GM12878 (cell line): ENCODE results near the gene TMCO6. TPM values are rescaled to one million over a fixed set of nuclear protein-coding genes. Genes with fewer than 3 reads are reported as not detected.

Experiments
- ATAC-seq: fragments of 200-7000 bp; cut with Tn5 transposase; 3 replicates; pipeline ENCODE4 v1.9.1; 2020; ENCODE audit warnings: mild to moderate bottlenecking, moderate library complexity
- BruUV-seq: library from RNA; stranded (reverse); fragments of 400-500 nt; replicated peaks from 2 replicates; lab custom pipeline; 2021; lab: Mats Ljungman, UMichigan
- CTCF ChIA-PET: fragments of 300-600 bp; sonication (Branson Sonifier 250); formaldehyde crosslinking; extraction: SDS; loops from one replicate; lab custom pipeline; 2021; ENCODE audit warnings: inconsistent platforms; lab: Yijun Ruan, JAX
- POLR2A ChIA-PET: fragments of 350-600 bp; formaldehyde crosslinking; extraction: SDS; loops from one replicate; lab custom pipeline; 2021; ENCODE audit warnings: inconsistent platforms; lab: Charles Lee
- RAD21 ChIA-PET: fragments of 300-600 bp; sonication (Branson Sonifier 250); formaldehyde crosslinking; loops from one replicate; lab custom pipeline; 2023; ENCODE audit warnings: antibody characterized with exemption; ENCODE audit not compliant: unreplicated experiment; lab: Charles Lee
- SMC1A ChIA-PET: fragments of 300-600 bp; sonication (Branson Sonifier 250); formaldehyde crosslinking; loops from one replicate; lab custom pipeline; 2023; ENCODE audit not compliant: unreplicated experiment, uncharacterized antibody; lab: Charles Lee
- DNase-seq: peaks from one replicate; pipeline ENCODE4 v3.0.0-alpha.2; 2011; ENCODE audit warnings: low read depth, low spot score
- FAIRE-seq: peaks from 3 replicates; lab custom pipeline; 2011; peaks lifted over from hg19 to GRCh38; lab: Jason Lieb, UNC
- H2AFZ ChIP-seq: 2 replicates; pipeline ENCODE4 v1.6.0; 2011; ENCODE audit warnings: low read depth, low read length, control low read depth; ENCODE audit not compliant: control insufficient read depth
- H3K27ac ChIP-seq: 2 replicates; pipeline ENCODE4 v1.5.1; 2011; ENCODE audit warnings: control low read depth; ENCODE audit not compliant: control insufficient read depth, insufficient read depth
- H3K27me3 ChIP-seq, 2 experiments: replicated peaks in 1 of 2; 2 replicates each; pipeline versions ENCODE4 v1.6.0 to v1.6.1; 2011; ENCODE audit warnings: low read length in 1 of 2; ENCODE audit not compliant: control insufficient read depth in 2 of 2, insufficient read depth in 2 of 2
- H3K36me3 ChIP-seq, 2 experiments: 2 replicates each; pipeline ENCODE4 v1.5.1; 2011; ENCODE audit warnings: low read length in 1 of 2; ENCODE audit not compliant: control insufficient read depth in 2 of 2, insufficient read depth in 2 of 2
- H3K4me1 ChIP-seq: 2 replicates; pipeline ENCODE4 v1.6.1; 2011; ENCODE audit warnings: mild to moderate bottlenecking, low read length, moderate library complexity, mixed read lengths; ENCODE audit not compliant: control insufficient read depth, insufficient read depth
- H3K4me2 ChIP-seq: 2 replicates; pipeline ENCODE4 v1.6.0; 2011; ENCODE audit warnings: control low read depth; ENCODE audit not compliant: control insufficient read depth, insufficient read depth
- H3K4me3 ChIP-seq: fragments of 200-600 bp; sonication (generic); 2 replicates; pipeline ENCODE4 v1.5.1; 2016
- H3K79me2 ChIP-seq: 2 replicates; pipeline ENCODE4 v1.6.0; 2011; ENCODE audit warnings: low read length; ENCODE audit not compliant: control insufficient read depth, insufficient read depth
- H3K9ac ChIP-seq: 2 replicates; pipeline ENCODE4 v1.8.0; 2011; ENCODE audit warnings: low read length, control low read depth, mixed read lengths; ENCODE audit not compliant: control insufficient read depth, insufficient read depth
- H3K9me3 ChIP-seq: replicated peaks from 3 replicates; pipeline ENCODE4 v1.5.1; 2011; ENCODE audit warnings: mild to moderate bottlenecking, low read length; ENCODE audit not compliant: control insufficient read depth, insufficient read depth
- H4K20me1 ChIP-seq: 2 replicates; pipeline ENCODE4 v1.6.0; 2011; ENCODE audit not compliant: control insufficient read depth, insufficient read depth
- ATF7 ChIP-seq: fragments of 450-650 bp; IDR thresholded peaks from 2 replicates; pipeline ENCODE4 v1.6.1; 2016; ENCODE audit warnings: low read depth, mild to moderate bottlenecking
- EGR1 ChIP-seq, 2 experiments: IDR thresholded peaks; 1 replicate in 1 of 2; 2 replicates in 1 of 2; pipeline ENCODE4 v1.6.1; 2011 to 2012; ENCODE audit warnings: low read depth in 2 of 2, low read length in 2 of 2, borderline replicate concordance in 1 of 2, mild to moderate bottlenecking in 1 of 2, moderate library complexity in 1 of 2
- MTA2 ChIP-seq: fragments of 450-650 bp; IDR thresholded peaks from 2 replicates; pipeline ENCODE4 v1.6.1; 2016; ENCODE audit warnings: low read depth, mild to moderate bottlenecking, moderate library complexity
- NR2C2 ChIP-seq: IDR thresholded peaks from 2 replicates; pipeline ENCODE4 v1.6.1; 2011; ENCODE audit warnings: borderline replicate concordance, low read depth; ENCODE audit not compliant: control insufficient read depth, insufficient read length
- POLR2A ChIP-seq: IDR thresholded peaks from 2 replicates; pipeline ENCODE4 v1.6.1; 2011; ENCODE audit warnings: low read depth, mild to moderate bottlenecking, low read length
- SMARCA5 ChIP-seq: fragments of 450-650 bp; IDR thresholded peaks from 2 replicates; pipeline ENCODE4 v1.6.1; 2017; ENCODE audit warnings: mild to moderate bottlenecking
- SUZ12 ChIP-seq: fragments of 200-600 bp; sonication (generic); IDR thresholded peaks from one replicate; pipeline ENCODE4 v1.6.1; 2018; ENCODE audit warnings: antibody characterized with exemption, mild to moderate bottlenecking; ENCODE audit not compliant: unreplicated experiment
- ZNF24 ChIP-seq: fragments of 450-650 bp; IDR thresholded peaks from 2 replicates; pipeline ENCODE4 v1.6.1; 2017; ENCODE audit warnings: antibody characterized with exemption, mild to moderate bottlenecking
- WGBS: methylation state at CpG from one replicate; pipeline ENCODE4 v1.1.6; 2016; ENCODE audit warnings: low lambda C conversion rate; ENCODE audit not compliant: insufficient replicate concordance, insufficient coverage; ENCODE audit errors: missing lambda C conversion rate; 5-methylcytosine and 5-hydroxymethylcytosine counted together
- in situ Hi-C: fragments of 300-500 bp; cut with MboI; formaldehyde crosslinking; loops from 9 replicates; pipeline ENCODE4 v1.14.3; 2018; ENCODE audit warnings: mixed read lengths
- intact Hi-C: fragments of 100-400 bp; cut with micrococcal nuclease; formaldehyde crosslinking; loops from one replicate; pipeline ENCODE4 v1.14.2; 2022; ENCODE audit not compliant: unreplicated experiment
- polyA plus RNA-seq, 11 experiments: library from polyadenylated mRNA; depleted of rRNA in 4 of 11; unstranded in 6 of 11; stranded (reverse) in 5 of 11; fragments of >200 nt; fragmentation: Nextera tagmentation in 4 of 11; fragmentation: Illumina TruSeq in 1 of 11; extraction: Ambion mirVana in 4 of 11; extraction: Trizol in 1 of 11; gene quantifications; 1 replicate in 1 of 11; 2 replicates in 10 of 11; pipeline versions ENCODE4 v1.2.1 to v1.2.3, GENCODE V29; 2011 to 2016; ENCODE audit warnings: inconsistent platforms in 2 of 11, missing spikeins in 2 of 11, low read depth in 1 of 11
- total RNA-seq, 4 experiments: library from RNA; depleted of rRNA in 3 of 4; stranded (reverse); fragments of >200 nt in 3 of 4; fragmentation: Illumina TruSeq in 1 of 4; extraction: Trizol in 1 of 4; gene quantifications; 2 replicates each; pipeline versions ENCODE4 v1.2.1 to v1.2.3, GENCODE V29; 2013 to 2021
- TF ChIP-seq, protein P1 (sequence below): IDR thresholded peaks from 2 replicates; pipeline ENCODE4 v1.6.1; 2012; ENCODE audit warnings: low read depth, low read length, improper control_type of control experiment
- TF ChIP-seq, protein P2 (sequence below): IDR thresholded peaks from 2 replicates; pipeline ENCODE4 v1.6.1; 2011; ENCODE audit warnings: borderline replicate concordance, low read depth, mild to moderate bottlenecking, moderate library complexity, low read length; ENCODE audit not compliant: insufficient read depth, poor library complexity, severe bottlenecking

The TMCO6 gene
- total and polyA plus RNA-seq, 10 of the 15 experiments (the other 5 are each of a cell fraction or from before 2014, with no cell fraction given): 4.1 to 21.6 (median 11.7) TPM

DNA sequence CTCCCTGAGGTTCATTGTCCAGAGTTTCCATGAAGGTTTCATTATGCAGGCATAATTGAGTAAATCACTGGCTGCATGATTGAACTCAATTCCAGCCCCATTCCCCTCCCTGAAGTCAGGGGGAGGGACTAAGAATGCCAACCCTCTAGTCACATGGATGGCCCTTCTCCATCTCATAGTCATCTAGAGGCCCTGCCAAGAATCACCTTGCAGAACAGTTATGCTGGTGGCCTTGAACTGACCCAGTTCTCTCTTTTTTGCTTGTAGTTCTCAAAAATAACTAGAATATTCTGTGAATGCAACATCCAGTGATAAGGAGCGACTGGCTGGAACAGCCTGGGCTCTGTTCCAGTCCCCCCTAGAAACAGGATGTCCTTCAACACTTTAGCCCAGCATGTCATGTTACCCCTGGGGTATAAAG is 42.9 kb upstream of the TMCO6 start:
- POLR2A ChIA-PET: interaction anchor here (0.6 kb wide), 1 partner anchor 17 kb away, joined by 7 read pairs; no protein-coding TSS in a partner anchor
- no peaks in the 10 kb centered on the region for H3K4me1 ChIP-seq
- SMC1A ChIA-PET: interaction anchor here (0.6 kb wide), 1 partner anchor 208 kb away, joined by 3 read pairs; no protein-coding TSS in a partner anchor
- DNase-seq (no peak), FAIRE-seq (no peak), ATAC-seq (no peak)
- in situ Hi-C loops (no loop called here), intact Hi-C loops (no loop called here)
- no peak overlapping the region for H3K27ac ChIP-seq
- no peak overlapping the region for H3K4me2 ChIP-seq
- CTCF ChIA-PET: interaction anchor here (1.9 kb wide), 1 partner anchor 223 kb away, joined by 7 read pairs; no protein-coding TSS in a partner anchor
- H3K4me3 ChIP-seq: no peak overlapping the region
- TF ChIP-seq MTA2: no peak
- TF ChIP-seq, protein P1, sequence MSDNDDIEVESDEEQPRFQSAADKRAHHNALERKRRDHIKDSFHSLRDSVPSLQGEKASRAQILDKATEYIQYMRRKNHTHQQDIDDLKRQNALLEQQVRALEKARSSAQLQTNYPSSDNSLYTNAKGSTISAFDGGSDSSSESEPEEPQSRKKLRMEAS: no peak
- TF ChIP-seq ATF7: no peak
- TF ChIP-seq EGR1 (IDR thresholded peaks at IDR 0.05; ENCODE audit: borderline replicate concordance in 1 of 2, low read depth in 2 of 2, low read length in 2 of 2): no peak
- no peak for TF ChIP-seq POLR2A
- TF ChIP-seq, protein P2, sequence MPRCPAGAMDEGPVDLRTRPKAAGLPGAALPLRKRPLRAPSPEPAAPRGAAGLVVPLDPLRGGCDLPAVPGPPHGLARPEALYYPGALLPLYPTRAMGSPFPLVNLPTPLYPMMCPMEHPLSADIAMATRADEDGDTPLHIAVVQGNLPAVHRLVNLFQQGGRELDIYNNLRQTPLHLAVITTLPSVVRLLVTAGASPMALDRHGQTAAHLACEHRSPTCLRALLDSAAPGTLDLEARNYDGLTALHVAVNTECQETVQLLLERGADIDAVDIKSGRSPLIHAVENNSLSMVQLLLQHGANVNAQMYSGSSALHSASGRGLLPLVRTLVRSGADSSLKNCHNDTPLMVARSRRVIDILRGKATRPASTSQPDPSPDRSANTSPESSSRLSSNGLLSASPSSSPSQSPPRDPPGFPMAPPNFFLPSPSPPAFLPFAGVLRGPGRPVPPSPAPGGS: no peak
- TF ChIP-seq ZNF24: no peak
- TF ChIP-seq SMARCA5: no peak
- TF ChIP-seq NR2C2: no peak
- TF ChIP-seq SUZ12: no peak
- RAD21 ChIA-PET: no interaction called here
- H3K27me3 ChIP-seq: no peaks in the 10 kb centered on the region
- H3K79me2 ChIP-seq: no peaks in the 10 kb centered on the region
- H3K9ac ChIP-seq: no peak overlapping the region
- no peaks in the 10 kb centered on the region for H4K20me1 ChIP-seq
- H3K9me3 ChIP-seq: no peaks in the 10 kb centered on the region
- no TSS peak for BruUV-seq
- no peaks in the 10 kb centered on the region for H3K36me3 ChIP-seq
- no peak overlapping the region for H2AFZ ChIP-seq
- WGBS: 27% methylated on average over 1 of the region's 1 CpG
